H9 (cell line): ENCODE measurements around the gene PLA1A. TPM values are rescaled to one million over a fixed set of nuclear protein-coding genes. Genes with fewer than 3 reads are reported as not detected.
A peak's percentile ranks its signal among the peaks of the same experiment; 100 is the strongest.

Experiments used
- DNase-seq: peaks from one replicate; pipeline ENCODE4 v3.0.0-alpha.2; 2017
- H2AFZ ChIP-seq: one replicate; pipeline ENCODE4 v1.6.1; 2013; ENCODE audit warnings: mild to moderate bottlenecking, low read length, control low read depth, moderate library complexity
- H2AK5ac ChIP-seq: 2 replicates; pipeline ENCODE4 v1.6.1; 2013; ENCODE audit warnings: low read length, control low read depth, mixed read lengths; ENCODE audit not compliant: insufficient read length
- H2BK120ac ChIP-seq: one replicate; pipeline ENCODE4 v1.6.1; 2013; ENCODE audit warnings: low read depth, mild to moderate bottlenecking, low read length, control low read depth, inconsistent platforms; ENCODE audit not compliant: poor library complexity, severe bottlenecking
- H2BK12ac ChIP-seq: 2 replicates; pipeline ENCODE4 v1.6.1; 2013; ENCODE audit warnings: low read length, control low read depth, mixed read lengths, low read depth; ENCODE audit not compliant: insufficient read length
- H2BK15ac ChIP-seq: 2 replicates; pipeline ENCODE4 v1.6.1; 2013; ENCODE audit warnings: low read depth, low read length, control low read depth
- H2BK20ac ChIP-seq: one replicate; pipeline ENCODE4 v1.6.1; 2013; ENCODE audit warnings: low read depth, mild to moderate bottlenecking, low read length, control low read depth, inconsistent platforms; ENCODE audit not compliant: poor library complexity, severe bottlenecking
- H2BK5ac ChIP-seq: 2 replicates; pipeline ENCODE4 v1.6.1; 2013; ENCODE audit warnings: low read length, control low read depth, mixed read lengths; ENCODE audit not compliant: insufficient read length
- H3K14ac ChIP-seq: 2 replicates; pipeline ENCODE4 v1.6.1; 2013; ENCODE audit warnings: low read length, control low read depth; ENCODE audit not compliant: insufficient read depth
- H3K18ac ChIP-seq: 2 replicates; pipeline ENCODE4 v1.6.1; 2013; ENCODE audit warnings: low read depth, mild to moderate bottlenecking, mixed read lengths, low read length, control low read depth; ENCODE audit not compliant: insufficient read length
- H3K23ac ChIP-seq: 2 replicates; pipeline ENCODE4 v1.6.1; 2013; ENCODE audit warnings: low read length, control low read depth, mixed read lengths, low read depth; ENCODE audit not compliant: insufficient read length
- H3K23me2 ChIP-seq: 2 replicates; pipeline ENCODE4 v1.6.1; 2013; ENCODE audit warnings: low read depth, mild to moderate bottlenecking, mixed read lengths, low read length, control low read depth; ENCODE audit not compliant: insufficient read length, poor library complexity, severe bottlenecking
- H3K27ac ChIP-seq: 2 replicates; pipeline ENCODE4 v1.5.1; 2013; ENCODE audit warnings: low read length, control low read depth, mixed read lengths, low read depth; ENCODE audit not compliant: insufficient read length
- H3K27me3 ChIP-seq: 2 replicates; pipeline ENCODE4 v1.6.1; 2013; ENCODE audit warnings: low read length, control low read depth, inconsistent platforms; ENCODE audit not compliant: insufficient read depth
- H3K4ac ChIP-seq: 2 replicates; pipeline ENCODE4 v1.6.1; 2013; ENCODE audit warnings: low read depth, mild to moderate bottlenecking, control low read depth, inconsistent platforms, low read length, moderate library complexity
- H3K4me1 ChIP-seq: 2 replicates; pipeline ENCODE4 v1.6.1; 2013; ENCODE audit warnings: low read length, control low read depth, inconsistent platforms; ENCODE audit not compliant: insufficient read depth
- H3K4me2 ChIP-seq: 2 replicates; pipeline ENCODE4 v1.6.1; 2013; ENCODE audit warnings: low read length, control low read depth, mixed read lengths; ENCODE audit not compliant: insufficient read length, insufficient read depth
- H3K56ac ChIP-seq: 2 replicates; pipeline ENCODE4 v1.6.1; 2013; ENCODE audit warnings: low read depth, mild to moderate bottlenecking, mixed read lengths, low read length, control low read depth; ENCODE audit not compliant: insufficient read length
- H3K79me1 ChIP-seq: 2 replicates; pipeline ENCODE4 v1.6.1; 2013; ENCODE audit warnings: low read depth, mild to moderate bottlenecking, moderate library complexity, low read length, control low read depth, inconsistent platforms; ENCODE audit not compliant: insufficient read depth, poor library complexity, severe bottlenecking
- H3K79me2 ChIP-seq: 2 replicates; pipeline ENCODE4 v1.6.1; 2013; ENCODE audit warnings: low read length, control low read depth, inconsistent platforms; ENCODE audit not compliant: insufficient read depth
- H3K9ac ChIP-seq: 2 replicates; pipeline ENCODE4 v1.6.1; 2013; ENCODE audit warnings: low read length, control low read depth, mixed read lengths; ENCODE audit not compliant: insufficient read length; ENCODE audit errors: extremely low read depth
- H3K9me3 ChIP-seq: one replicate; pipeline ENCODE4 v1.6.1; 2013; ENCODE audit warnings: low read depth, low read length, inconsistent platforms; ENCODE audit not compliant: control insufficient read depth
- H3T11ph ChIP-seq: one replicate; pipeline ENCODE4 v1.6.1; 2013; ENCODE audit warnings: mild to moderate bottlenecking, low read length, control low read depth, inconsistent platforms
- H4K20me1 ChIP-seq: one replicate; pipeline ENCODE4 v1.6.1; 2013; ENCODE audit not compliant: control insufficient read depth, insufficient read length, insufficient read depth
- H4K5ac ChIP-seq: 2 replicates; pipeline ENCODE4 v1.6.1; 2013; ENCODE audit warnings: low read depth, mild to moderate bottlenecking, mixed read lengths, low read length, control low read depth; ENCODE audit not compliant: insufficient read length
- H4K8ac ChIP-seq: replicated peaks from 2 replicates; pipeline ENCODE4 v1.6.1; 2013; ENCODE audit warnings: low read length, control low read depth, mixed read lengths, low read depth; ENCODE audit not compliant: insufficient read length
- H4K91ac ChIP-seq: 2 replicates; pipeline ENCODE4 v1.6.1; 2013; ENCODE audit warnings: low read depth, mild to moderate bottlenecking, moderate library complexity, mixed read lengths, low read length, control low read depth; ENCODE audit not compliant: insufficient read length
- H3K27ac Mint-ChIP-seq, 3 experiments: 2 replicates in 2 of 3; 3 replicates in 1 of 3; pipeline ENCODE4 v1.8.0; 2020 to 2021; ENCODE audit warnings: mixed read lengths in 3 of 3, mild to moderate bottlenecking in 1 of 3, moderate library complexity in 1 of 3
- H3K27me3 Mint-ChIP-seq: 2 replicates; pipeline ENCODE4 v1.8.0; 2021; ENCODE audit warnings: low read depth, mild to moderate bottlenecking, moderate library complexity, mixed read lengths
- H3K36me3 Mint-ChIP-seq, 3 experiments: 2 replicates in 2 of 3; 3 replicates in 1 of 3; pipeline ENCODE4 v1.8.0; 2020 to 2021; ENCODE audit warnings: low read depth in 3 of 3, mixed read lengths in 3 of 3; ENCODE audit not compliant: insufficient read depth in 1 of 3
- H3K4me1 Mint-ChIP-seq, 2 experiments: 2 replicates each; pipeline ENCODE4 v1.8.0; 2020; ENCODE audit warnings: mixed read lengths in 2 of 2
- H3K4me3 Mint-ChIP-seq, 2 experiments: 2 replicates in 1 of 2; 3 replicates in 1 of 2; pipeline ENCODE4 v1.8.0; 2020 to 2021; ENCODE audit warnings: mild to moderate bottlenecking in 2 of 2, mixed read lengths in 2 of 2, moderate library complexity in 1 of 2
- H3K9me3 Mint-ChIP-seq, 2 experiments: 2 replicates in 1 of 2; 3 replicates in 1 of 2; pipeline ENCODE4 v1.8.0; 2020; ENCODE audit warnings: mild to moderate bottlenecking in 2 of 2, mixed read lengths in 2 of 2, moderate library complexity in 1 of 2
- WGBS: extraction: QIAGEN DNeasy Blood & Tissue Kit; methylation state at CpG from one replicate; pipeline ENCODE4 v1.1.7; 2013; ENCODE audit warnings: missing lambda C conversion rate, low lambda C conversion rate, mixed read lengths; ENCODE audit not compliant: insufficient read length; ENCODE audit errors: extremely low coverage; 5-methylcytosine and 5-hydroxymethylcytosine counted together
- total RNA-seq: library from RNA; stranded (reverse); gene quantifications from 2 replicates; pipeline ENCODE4 v1.2.1, GENCODE V29; 2021
- TF ChIP-seq, protein P1 (sequence below): fragments of 200-600 bp; sonication (generic); conservative IDR thresholded peaks from 3 replicates; pipeline ENCODE4 v1.8.0; 2021; ENCODE audit warnings: antibody characterized with exemption, mild to moderate bottlenecking

The PLA1A gene
- total RNA-seq, 1 experiment from 2014 or later, result not detected

DNA sequence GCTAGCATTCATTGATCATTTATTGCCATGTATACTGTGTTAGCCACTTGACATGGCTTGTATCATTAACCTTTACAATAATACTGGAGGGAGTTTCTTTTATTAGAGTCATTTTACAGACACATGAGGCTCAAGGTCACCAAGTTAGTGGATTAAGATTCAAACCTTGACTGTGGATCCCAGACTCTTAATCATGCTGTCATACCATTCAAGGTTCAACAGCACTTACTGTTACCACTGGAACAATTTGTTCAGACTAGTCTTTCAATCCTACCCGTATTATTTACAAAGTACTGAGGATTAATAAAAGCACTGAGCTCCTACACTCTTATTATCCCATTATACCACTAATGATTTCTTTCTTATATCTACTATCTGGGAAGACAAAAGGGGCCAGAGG lies 78.3 kb downstream of the PLA1A start:
- H2BK5ac ChIP-seq, result no peak overlapping the region
- no peaks in the 10 kb centered on the region for H3K27me3 Mint-ChIP-seq
- H3K4me1 Mint-ChIP-seq, result peaks cover 18 to 19% of the 10 kb centered on the region in 2 experiments
- no peaks in the 10 kb centered on the region for H3K4me1 ChIP-seq
- H3K4ac ChIP-seq, result no peak overlapping the region
- no peak overlapping the region for H2BK120ac ChIP-seq
- no peaks in the 10 kb centered on the region for H3K23me2 ChIP-seq
- H3K9ac ChIP-seq, result peak overlapping the region; percentile 95
- no peak overlapping the region for H3K18ac ChIP-seq
- H4K91ac ChIP-seq, result no peak overlapping the region
- no peak overlapping the region for H3T11ph ChIP-seq
- no peaks in the 10 kb centered on the region for H4K20me1 ChIP-seq
- H3K23ac ChIP-seq, result no peak overlapping the region
- peaks cover 11 to 43% (median 36%) of the 10 kb centered on the region in 3 experiments for H3K36me3 Mint-ChIP-seq
- H3K4me2 ChIP-seq, result peak overlapping the region; percentile 97
- H2BK20ac ChIP-seq, result no peak overlapping the region
- H2BK12ac ChIP-seq, result no peak overlapping the region
- WGBS, result no CpG with 5 or more reads among the region's 1 CpG
- TF ChIP-seq, protein P1, sequence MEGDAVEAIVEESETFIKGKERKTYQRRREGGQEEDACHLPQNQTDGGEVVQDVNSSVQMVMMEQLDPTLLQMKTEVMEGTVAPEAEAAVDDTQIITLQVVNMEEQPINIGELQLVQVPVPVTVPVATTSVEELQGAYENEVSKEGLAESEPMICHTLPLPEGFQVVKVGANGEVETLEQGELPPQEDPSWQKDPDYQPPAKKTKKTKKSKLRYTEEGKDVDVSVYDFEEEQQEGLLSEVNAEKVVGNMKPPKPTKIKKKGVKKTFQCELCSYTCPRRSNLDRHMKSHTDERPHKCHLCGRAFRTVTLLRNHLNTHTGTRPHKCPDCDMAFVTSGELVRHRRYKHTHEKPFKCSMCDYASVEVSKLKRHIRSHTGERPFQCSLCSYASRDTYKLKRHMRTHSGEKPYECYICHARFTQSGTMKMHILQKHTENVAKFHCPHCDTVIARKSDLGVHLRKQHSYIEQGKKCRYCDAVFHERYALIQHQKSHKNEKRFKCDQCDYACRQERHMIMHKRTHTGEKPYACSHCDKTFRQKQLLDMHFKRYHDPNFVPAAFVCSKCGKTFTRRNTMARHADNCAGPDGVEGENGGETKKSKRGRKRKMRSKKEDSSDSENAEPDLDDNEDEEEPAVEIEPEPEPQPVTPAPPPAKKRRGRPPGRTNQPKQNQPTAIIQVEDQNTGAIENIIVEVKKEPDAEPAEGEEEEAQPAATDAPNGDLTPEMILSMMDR, result no peak
- H3K79me1 ChIP-seq, result no peaks in the 10 kb centered on the region
- no peak overlapping the region for H4K5ac ChIP-seq
- no peaks in the 10 kb centered on the region for H3K9me3 ChIP-seq
- no peak overlapping the region for H3K14ac ChIP-seq
- no peak overlapping the region for H4K8ac ChIP-seq
- H2BK15ac ChIP-seq, result no peak overlapping the region
- no peaks in the 10 kb centered on the region for H3K9me3 Mint-ChIP-seq
- H2AK5ac ChIP-seq, result no peak overlapping the region
- no peaks in the 10 kb centered on the region for H3K27me3 ChIP-seq
- H3K79me2 ChIP-seq, result peaks cover 5% of the 10 kb centered on the region; the same call in 1 of the 2 replicates
- H3K56ac ChIP-seq, result no peak overlapping the region
- H3K27ac Mint-ChIP-seq, result no peak overlapping the region
- peak overlapping the region; percentile 86 to 96 for H3K4me3 Mint-ChIP-seq
- no peak overlapping the region for H2AFZ ChIP-seq
- no peak overlapping the region for H3K27ac ChIP-seq
- no peak for DNase-seq
